HG02943 (cell line): ENCODE data around the gene IDH3A.
"Not testable (repeated sequence)": the region's sequence is repeated elsewhere in the genome, so short reads cannot be mapped to it uniquely, and the experiment has no call there.

Source experiments
- ATAC-seq: cut with Tn5 transposase; IDR thresholded peaks from one replicate; pipeline ENCODE4 v1.9.1; 2021; ENCODE audit warnings: mild to moderate bottlenecking, low read depth, moderate library complexity; ENCODE audit not compliant: unreplicated experiment

Gene IDH3A

GRCh38 chr15:78129077-78129750 is 19.9 kb upstream of the IDH3A start:
- no peak for ATAC-seq

- ATAC-seq: no peak
These were observed 19.3 kb upstream of the IDH3A start for GRCh38 chr15:78129751-78130287.

GRCh38 chr15:78130466-78131294 is 18.5 kb upstream of the IDH3A start:
- no peak for ATAC-seq

DNA sequence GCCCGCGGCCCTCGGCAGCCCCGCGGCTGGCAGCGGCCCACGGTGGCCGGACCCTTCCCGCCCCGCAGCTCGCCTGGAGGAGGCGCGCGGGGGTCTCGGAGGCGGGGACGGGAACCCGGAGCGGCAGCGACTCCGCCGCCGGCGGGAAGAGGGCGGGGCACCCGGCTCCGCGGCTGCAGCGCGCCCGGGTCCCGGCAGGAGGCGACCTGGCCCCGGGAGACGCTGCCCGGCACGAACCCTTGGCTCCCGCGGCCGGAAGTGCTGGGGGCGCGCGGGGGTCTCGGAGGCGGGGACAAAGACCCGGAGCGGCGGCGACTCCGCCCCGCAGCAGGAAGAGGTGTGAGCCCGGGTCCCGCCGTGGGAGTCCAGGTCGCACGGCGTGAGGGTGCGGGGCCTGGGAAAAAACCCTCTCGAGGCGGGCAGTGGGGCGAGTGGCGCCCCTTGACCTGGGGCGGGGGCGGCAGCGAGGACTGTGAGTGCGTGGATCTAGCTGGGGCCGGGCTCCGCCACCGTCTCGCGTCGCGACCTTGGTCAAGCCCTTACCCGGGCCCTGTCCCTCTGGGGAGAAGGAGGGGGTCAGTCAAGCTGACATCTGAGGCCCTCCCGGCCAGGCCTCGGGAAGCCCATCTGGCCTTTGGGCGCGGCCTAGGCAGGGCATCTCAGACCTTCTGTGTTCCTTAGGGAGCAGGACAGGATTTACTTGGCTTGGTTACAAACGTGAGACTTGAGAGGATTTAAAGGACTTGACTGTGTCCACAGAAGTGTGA is 17.7 kb upstream of the IDH3A start, which contains the start of gene CIB2:
CIB2 (minus strand) TSS at position 151 of the 767 bp plus-strand sequence. CDS start 230 bp downstream, outside the sequence.
- ATAC-seq: peak; percentile 68

GRCh38 chr15:78133801-78134200 is 15.4 kb upstream of the IDH3A start:
- ATAC-seq: no peak

- no peak for ATAC-seq
These were observed 9.6 kb upstream of the IDH3A start for GRCh38 chr15:78139578-78139977.

DNA sequence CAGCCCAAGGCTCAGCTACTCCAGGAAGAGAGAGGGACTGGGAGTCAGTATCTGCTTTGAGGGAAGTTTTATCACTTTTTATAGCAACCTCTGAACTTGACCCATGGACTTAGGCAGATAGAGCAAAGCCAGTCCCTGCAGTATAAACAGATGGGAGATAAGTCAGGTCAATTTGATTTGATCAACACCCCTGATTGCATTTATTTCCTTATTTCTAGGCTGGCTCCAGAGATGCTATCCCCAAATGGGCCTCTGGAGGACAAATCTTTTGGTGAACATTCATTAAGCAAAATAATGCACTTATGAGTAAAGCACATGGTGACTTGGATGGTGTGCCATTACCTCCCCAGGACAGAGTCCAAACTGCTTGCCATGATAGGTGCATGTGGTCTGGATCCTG is 8.9 kb upstream of the IDH3A start:
- ATAC-seq: no peak

DNA sequence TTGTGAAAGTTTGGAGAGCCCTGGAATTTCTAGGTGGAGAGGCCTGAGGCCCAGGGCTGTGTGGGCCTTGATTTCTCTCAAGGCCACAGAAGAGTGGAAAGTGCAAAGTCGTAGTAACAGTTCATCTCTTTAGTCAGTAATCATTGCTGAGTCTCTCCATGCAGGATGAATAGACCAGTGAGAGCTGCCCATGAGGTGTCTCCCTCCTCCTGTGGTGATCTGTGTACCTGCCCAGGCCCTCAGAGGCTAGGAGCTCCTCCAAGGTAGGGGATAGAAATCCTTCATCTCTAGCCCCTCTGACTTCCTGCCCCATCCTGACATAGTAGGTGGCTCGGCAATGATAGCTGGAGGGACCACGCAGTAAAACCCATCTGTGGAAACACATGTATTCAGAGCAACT is 6.8 kb upstream of the IDH3A start:
- ATAC-seq: no peak

- no peak for ATAC-seq
These were observed 2.6 kb upstream of the IDH3A start for GRCh38 chr15:78146425-78147154.

GRCh38 chr15:78147566-78147965 is 1.6 kb upstream of the IDH3A start:
- no peak for ATAC-seq

DNA sequence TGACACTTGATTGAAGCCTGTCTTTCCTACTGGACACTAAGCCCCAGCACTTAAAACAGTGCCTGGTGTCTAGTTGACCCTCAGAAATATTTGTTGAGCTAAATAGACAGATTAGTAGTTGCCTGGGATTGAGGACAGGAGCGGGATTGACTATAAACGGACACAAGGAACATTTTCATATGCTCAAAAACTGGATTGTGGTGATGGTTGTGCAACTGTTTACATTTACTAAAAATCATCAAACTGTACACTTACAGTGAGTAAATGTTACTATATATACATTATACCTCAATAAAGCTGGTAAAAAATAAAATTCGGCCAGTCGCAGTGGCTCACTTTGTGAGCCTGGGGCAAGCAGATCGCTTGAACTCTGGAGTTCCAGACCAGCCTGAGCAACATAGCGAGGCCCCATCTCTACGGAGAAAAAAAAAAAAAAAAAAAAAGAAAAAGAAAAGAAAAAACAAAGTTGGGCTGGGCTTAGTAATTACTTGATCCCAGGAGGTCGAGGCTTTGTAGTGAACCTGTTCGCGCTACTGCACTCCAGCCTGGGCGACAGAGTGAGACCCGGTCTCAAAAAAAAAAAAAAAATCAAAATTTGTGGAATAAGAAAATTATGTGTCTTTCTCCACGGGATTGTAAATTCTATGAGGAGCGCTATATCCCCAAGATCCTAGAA is 632 bp upstream of the IDH3A start:
- no peak for ATAC-seq

GRCh38 chr15:78149805-78150751 is 916 bp downstream of the IDH3A start:
- peak; percentile 23 for ATAC-seq

GRCh38 chr15:78151075-78151474 is 1.9 kb downstream of the IDH3A start:
- ATAC-seq: not testable (repeated sequence)

DNA sequence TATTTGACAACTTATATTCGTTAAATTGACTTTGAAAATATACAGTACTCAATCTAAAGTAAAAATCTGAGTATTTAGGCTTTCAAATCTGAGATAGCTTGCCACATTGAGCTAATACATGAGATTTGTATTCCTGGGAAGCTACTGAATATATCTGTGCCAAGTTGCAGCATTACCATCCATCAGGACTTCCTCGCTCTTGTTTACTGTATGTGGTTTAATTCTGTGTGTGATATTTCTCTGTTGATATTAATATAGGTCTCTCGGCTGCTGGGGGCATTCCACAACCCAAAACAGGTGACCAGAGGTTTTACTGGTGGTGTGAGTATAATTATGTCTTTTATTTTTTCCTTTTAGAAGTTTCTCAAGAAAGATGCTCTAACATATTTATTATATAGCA is 5.8 kb downstream of the IDH3A start:
- no peak for ATAC-seq

GRCh38 chr15:78155355-78155939 is 6.3 kb downstream of the IDH3A start:
- no peak for ATAC-seq

GRCh38 chr15:78156653-78157052 is 7.5 kb downstream of the IDH3A start:
- no peak for ATAC-seq

- ATAC-seq: no peak
These were observed 8.0 kb downstream of the IDH3A start for GRCh38 chr15:78157203-78157602.

GRCh38 chr15:78159395-78159794 is 10.2 kb downstream of the IDH3A start:
- no peak for ATAC-seq
